GM18505 (cell line): ENCODE results near the gene MIER2.
"Not testable (repeated sequence)": the region's sequence is repeated elsewhere in the genome, so short reads cannot be mapped to it uniquely, and the experiment has no call there.

ENCODE experiments used
- ATAC-seq: cut with Tn5 transposase; IDR thresholded peaks from one replicate; pipeline ENCODE4 v1.9.1; 2021; ENCODE audit not compliant: unreplicated experiment
- POLR2A ChIP-seq: IDR thresholded peaks from 4 replicates; pipeline ENCODE4 v1.6.1; 2011; ENCODE audit warnings: borderline replicate concordance; ENCODE audit not compliant: insufficient read depth, insufficient read length; ENCODE audit errors: extremely low read depth

The MIER2 gene

DNA sequence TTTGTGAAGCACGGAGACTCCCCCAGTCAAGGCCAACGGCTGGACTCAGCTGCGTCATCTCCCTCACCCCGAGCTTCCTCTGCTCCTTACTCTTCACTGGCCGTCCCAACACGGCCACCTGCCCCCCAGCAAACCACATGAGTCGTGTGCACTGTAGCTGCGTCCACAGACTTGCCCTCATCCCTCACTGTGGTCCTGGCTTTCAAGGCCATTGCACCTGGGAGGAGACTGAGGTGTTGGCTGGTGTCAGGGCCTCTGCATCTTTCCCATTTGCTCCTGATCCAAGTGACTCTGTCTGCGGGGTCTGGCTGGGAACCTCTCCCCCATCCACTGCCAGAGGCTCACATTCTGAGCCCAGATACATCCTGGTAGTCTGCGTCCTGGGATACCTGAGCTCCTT, 64.9 kb downstream of the MIER2 start:
- no peak for ATAC-seq
- no peak for TF ChIP-seq POLR2A

DNA sequence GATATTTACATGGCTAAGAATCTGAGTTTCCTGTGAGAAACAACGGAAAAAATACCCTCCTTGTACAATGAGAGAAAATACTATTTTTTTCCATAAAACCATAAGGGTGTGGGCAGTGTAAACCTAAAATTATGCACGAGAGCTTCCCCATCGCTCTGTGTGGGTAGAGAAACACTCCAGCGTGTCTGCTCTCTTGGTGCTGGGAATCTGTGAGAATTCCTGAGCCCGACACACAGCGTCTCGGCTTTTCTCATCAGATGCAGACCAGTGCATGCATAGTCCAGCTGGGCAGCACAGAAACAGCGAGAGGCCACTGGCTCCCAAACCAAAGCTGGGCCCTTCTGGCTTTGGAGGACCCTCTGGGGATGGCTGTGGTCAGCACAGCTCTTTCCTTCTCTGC, 65.4 kb downstream of the MIER2 start:
- ATAC-seq: no peak
- no peak for TF ChIP-seq POLR2A

GRCh38 chr19:277581-278165, 66.9 kb downstream of the MIER2 start:
- no peak for ATAC-seq

GRCh38 chr19:277131-277530, 67.5 kb downstream of the MIER2 start:
- TF ChIP-seq POLR2A: no peak
- ATAC-seq: no peak

More at GRCh38 chr19:277581-278165, 66.9 kb downstream of the MIER2 start:
- no peak for TF ChIP-seq POLR2A

DNA sequence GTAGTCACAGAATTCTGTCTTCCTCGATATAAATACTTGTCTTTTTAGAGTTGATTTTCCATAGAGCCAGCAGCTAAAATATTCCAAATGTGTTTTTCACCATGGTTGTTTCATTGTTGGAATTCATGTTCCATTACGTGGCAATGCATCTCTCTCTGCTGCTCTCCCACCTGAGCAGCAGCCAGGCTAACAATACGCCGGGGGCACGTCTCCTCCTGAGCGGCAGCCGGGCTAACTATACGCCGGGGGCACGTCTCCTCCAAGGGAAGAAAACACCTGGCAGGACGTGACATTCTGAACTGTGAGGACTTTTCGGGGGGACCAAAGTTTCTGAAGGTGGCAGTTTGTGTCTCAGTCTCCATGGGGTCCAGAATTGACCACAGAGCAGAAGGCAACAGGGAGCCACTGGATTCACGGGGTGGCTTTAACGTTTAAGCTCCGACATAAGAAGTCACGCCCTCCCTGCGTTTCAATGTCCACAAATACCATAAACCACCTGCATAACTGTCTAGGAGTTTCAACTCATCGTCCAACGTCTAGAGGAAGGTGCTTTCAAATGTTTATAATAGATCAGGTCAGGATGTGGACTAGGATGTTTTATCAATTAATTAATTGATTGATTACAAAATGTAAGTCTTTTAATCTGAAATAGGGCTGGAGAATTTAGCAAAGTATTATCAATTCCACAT, 68.5 kb downstream of the MIER2 start:
- ATAC-seq: no peak
- no peak for TF ChIP-seq POLR2A

- ATAC-seq: no peak
- TF ChIP-seq POLR2A: no peak
Measured at GRCh38 chr19:275000-275399, 69.6 kb downstream of the MIER2 start.

- no peak for ATAC-seq
- TF ChIP-seq POLR2A: no peak
Measured at GRCh38 chr19:273393-273792, 71.2 kb downstream of the MIER2 start.

DNA sequence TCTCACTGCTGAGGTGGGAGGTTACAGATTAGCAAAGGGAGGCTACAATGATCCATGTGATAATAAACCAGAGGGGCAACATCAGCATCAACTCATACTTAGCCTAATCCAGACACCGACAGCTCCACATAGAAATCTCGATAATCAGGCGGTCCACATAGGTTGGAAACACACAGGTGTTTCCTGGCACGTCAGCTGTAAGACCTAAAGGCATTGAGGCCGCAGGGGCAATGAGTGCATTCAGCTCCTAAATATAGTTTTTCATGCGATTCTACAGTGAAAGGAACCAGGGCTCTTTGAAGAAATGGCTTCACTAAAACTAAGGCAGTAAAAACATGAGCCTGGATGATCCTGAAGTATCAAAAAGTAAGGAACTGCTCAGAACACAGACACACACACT, 72.7 kb downstream of the MIER2 start:
- TF ChIP-seq POLR2A: no peak
- no peak for ATAC-seq

GRCh38 chr19:270766-271318, 73.8 kb downstream of the MIER2 start:
- not testable (repeated sequence) for ATAC-seq

GRCh38 chr19:269241-269640, 75.4 kb downstream of the MIER2 start:
- no peak for TF ChIP-seq POLR2A
- ATAC-seq: no peak

GRCh38 chr19:262125-262524, 82.5 kb downstream of the MIER2 start:
- no peak for ATAC-seq
- TF ChIP-seq POLR2A: no peak

DNA sequence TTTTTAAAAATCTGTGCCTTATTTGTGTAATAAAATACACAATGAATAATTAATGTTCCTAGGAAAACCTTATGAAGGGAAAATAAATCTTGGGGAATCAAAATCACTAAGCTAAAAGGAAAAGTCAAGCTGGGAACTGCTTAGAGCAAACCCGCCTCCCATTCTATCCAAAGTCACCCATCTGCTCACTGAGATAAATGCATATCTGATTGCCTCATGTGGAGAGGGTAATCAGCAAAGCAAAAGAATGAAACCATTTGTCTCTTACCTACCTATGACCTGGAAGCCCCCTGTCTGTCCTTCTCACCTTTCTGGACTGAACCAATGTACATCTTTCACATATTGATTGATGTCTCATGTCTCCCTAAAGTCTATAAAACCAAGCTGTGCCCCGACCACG, 87.8 kb downstream of the MIER2 start:
- not testable (repeated sequence) for ATAC-seq
